ENCODE results near the gene CSTF3.

Gene CSTF3

GRCh38 chr11:33040033-33040861, 121.0 kb downstream of the CSTF3 start:
- no peak for DNase-seq

GRCh38 chr11:33039274-33040032, 121.8 kb downstream of the CSTF3 start, which contains the start of gene TCP11L1:
Gene TCP11L1 (plus strand): TSS chr11:33039572. CDS start chr11:33043774, 4,202 bp downstream.
- peak; percentile 68 for DNase-seq

DNA sequence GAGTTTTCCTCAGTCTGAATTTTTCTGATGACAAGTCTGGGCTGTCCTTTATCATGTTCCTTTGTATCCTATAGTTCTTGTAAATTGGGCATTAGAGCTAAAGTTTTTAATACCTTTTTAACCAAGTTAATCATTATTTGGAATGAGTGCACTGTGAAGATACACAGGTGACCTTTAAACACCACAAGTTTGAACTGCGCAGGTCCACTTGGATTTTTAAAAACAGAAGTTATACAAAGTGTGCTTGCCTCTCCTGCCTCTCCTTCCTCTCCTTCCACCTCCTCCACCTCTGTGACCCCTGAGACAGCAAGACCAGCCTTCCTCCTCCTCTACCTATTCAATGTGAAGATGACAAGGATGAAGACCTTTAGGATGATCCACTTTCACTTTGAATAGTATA, 126.3 kb downstream of the CSTF3 start:
- no peak for DNase-seq

Data from NCI-H524 treated with DMSO at 0.1 percent for 48 hours (cell line).